NOMO-1 treated with dmso at 0.1 percent for 144 hours (cell line): Measurements from ENCODE around the gene ADAT3.

Experiments
- DNase-seq: peaks from one replicate; lab custom pipeline; 2025; ENCODE audit not compliant: unreplicated experiment; lab: John Stamatoyannopoulos, UW

The ADAT3 gene

DNA sequence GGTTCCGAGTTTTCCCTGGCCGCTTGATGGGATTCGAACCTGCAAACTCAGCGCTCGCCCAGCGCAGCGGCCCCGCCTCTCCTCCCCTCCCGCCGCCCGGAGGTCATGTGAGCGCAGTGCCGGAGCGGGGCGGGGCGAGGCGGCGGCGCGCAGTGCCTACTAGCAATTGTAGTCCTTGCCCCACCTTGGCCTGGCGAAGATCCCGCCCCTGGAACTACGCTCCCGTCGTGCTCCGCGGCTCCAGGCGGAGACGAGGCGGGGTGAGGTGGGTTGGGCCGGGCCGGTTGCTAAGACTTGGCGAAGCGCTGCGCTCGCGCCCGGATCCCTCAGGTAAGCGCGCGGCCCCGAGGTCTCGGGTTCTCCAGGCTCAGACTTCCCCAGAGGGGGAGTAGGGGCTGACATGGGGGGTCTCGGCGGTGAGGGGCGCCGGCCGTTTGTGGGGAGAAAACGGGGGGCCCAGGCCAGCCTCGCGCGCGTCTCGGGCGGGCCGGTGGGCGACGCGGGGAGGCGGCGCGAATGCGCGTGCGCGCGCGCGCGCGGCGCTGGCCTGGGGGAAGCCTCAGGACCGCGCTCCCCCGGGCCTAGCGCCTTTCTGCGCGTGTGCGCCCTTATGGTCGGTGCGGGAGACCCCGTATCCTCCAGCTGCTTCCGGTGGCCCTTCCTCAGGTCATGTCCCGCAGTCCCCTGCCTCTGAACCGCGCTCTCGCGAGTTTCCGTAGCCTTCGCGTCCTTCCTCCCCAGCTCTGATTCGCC lies at the start of gene ADAT3, which contains the start of gene SCAMP4:
Gene ADAT3, plus strand, starts transcription at position 290 of the 753 bp plus-strand sequence. CDS start 6,649 bp downstream, outside the sequence.
Gene SCAMP4, plus strand, starts transcription at position 290 of the 753 bp plus-strand sequence. CDS start 9,621 bp downstream, outside the sequence.
- peak; percentile 98 for DNase-seq

DNA sequence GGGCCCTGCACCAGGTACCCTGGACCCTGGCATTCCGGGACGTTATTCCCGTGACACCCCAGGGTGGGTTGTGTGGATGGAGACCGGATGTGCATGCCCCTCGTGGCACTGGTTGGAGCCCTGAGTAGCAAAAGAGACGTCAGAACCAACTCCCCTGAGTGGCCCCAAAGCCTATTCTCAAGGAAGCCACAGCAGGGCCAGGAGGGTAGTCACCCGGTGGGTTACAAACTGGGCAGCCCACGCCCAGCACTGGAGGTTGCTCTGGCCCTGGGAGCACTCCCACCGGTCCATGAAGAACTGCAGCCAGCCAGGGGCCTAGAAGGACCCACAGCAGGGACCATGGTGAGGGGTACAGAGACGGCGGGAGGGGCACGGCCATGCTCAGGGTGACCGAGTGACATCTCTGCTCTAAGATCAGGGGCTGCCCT lies 49.4 kb upstream of the ADAT3 start:
- no peak for DNase-seq

GRCh38 chr19:1856345-1856697 lies 48.9 kb upstream of the ADAT3 start:
- no peak for DNase-seq

DNA sequence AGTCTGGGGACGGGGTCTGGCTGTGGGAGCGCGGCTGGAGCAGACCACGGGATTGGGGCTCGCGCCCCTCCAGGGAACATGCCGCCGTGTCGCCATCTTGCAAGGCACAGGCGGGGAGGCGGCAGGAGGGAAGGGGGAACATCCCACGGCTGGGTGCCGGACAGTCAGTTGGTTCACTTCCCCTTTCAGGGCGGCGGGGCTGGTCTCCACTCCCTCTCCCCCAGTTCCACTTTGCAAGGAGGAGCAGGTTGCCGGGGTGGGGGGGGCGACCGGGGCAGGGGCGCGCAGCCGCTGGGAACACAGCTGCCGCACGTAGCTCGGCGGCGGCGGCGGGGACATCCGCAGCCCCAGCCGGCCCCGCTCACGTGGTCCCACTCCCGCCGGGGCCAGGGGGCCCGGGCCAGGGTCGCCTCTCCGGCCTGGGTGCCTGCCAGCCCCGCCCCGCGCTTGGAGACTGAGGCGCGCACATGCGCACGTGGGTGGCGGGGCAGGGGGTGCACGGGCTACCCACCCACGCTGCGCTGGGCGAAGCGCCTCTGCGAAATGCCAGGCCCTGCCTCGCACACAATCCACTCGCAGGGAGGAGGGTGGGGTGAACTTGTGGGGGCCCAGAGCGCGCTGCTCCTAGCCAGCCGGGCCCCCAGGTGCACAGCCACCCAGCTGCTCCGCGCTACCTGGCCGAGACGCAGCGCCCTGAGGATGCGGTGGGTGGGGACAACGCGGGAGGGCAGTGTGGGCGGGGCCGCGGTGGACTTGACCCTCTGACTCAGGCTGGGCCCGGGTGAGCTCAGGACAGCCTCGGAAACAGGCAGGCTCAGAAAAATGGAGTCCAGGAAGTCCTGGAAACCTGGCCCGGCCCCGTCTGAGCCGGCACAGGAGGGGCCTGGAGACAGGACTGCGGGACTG lies 48.2 kb upstream of the ADAT3 start:
- DNase-seq: peak; percentile 88

- DNase-seq: no peak
Observed at GRCh38 chr19:1857648-1858326, 47.4 kb upstream of the ADAT3 start.

GRCh38 chr19:1858412-1859081 lies 46.7 kb upstream of the ADAT3 start:
- no peak for DNase-seq

DNA sequence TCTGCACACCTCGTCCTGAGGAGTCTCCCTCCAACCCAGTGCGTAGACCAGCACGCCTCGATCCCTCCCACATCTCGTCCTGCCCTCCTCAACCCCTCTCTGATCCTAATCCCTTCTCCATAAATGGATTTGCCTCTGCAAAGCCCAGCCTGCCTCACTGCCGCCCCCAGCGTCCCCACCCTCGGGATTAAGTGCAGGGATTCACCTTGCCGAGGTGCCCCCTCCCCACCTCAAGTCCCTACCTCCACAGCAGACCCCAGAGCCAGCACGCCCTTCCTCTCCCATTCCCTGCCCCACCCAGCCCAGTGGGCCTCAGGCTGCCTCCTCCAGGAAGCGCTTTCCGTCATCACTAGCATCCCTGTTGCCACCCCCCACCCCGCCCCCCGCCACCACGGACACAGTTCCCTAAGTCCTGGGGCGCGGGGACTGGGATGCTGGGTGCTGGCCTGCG lies 45.8 kb upstream of the ADAT3 start:
- no peak for DNase-seq

DNA sequence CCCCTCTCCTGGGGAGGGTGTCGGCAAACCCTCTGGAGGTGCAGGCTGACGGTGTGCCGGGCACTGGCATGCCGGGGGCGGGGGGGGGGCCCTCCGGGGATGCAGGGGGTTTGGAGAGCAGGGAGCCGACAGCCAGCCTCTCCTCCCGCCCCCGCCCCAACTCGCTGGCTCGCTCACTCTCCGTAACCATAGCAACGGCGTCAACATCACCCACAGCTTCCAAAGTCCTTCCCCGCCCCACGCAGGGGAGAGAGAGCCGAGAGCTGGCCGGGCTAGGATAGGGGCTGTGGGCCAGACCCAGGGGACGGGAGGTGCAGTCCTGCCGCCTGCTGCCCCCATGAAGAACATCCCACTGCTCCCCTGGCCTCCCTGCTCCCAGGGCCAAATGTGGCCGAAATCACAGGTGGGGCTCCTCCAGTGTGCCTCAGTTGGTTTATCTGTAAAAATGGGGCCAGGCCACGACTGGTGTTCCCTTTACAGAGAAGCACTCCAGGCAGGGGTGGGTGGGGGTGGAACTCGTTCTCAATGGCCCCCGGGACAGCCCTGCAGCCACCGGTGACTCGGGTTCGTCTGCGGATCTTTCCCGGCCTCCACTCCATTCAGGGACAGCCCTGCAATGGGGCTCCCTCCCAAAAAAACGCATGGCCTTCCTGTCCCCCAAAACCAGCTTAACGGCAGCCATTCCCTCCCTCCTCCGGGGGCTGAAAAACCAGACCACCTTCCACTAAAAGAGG lies 45.0 kb upstream of the ADAT3 start:
- DNase-seq: no peak

- no peak for DNase-seq
Observed at GRCh38 chr19:1860821-1861598, 44.2 kb upstream of the ADAT3 start.

DNA sequence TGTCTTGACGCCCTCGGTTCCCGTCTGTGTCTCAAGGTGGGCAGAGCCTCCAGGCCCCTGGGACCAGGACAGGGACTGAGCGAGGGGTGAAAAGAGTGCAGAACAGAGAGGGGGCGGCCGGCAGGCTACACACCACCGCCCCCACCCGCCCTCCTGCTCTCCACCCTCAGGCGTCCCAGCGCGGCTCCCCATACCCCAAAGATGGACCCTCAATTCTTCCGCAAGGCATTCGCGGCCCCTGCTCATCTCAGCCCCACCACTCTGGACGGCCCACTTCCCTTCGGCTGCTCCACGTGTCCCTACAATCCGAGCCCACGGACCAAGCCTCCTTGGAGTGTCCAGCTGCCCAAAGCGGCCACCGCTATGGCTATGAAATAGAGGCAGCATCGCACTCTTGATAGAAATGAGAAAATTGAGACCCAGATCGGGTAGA lies 43.6 kb upstream of the ADAT3 start:
- no peak for DNase-seq

DNA sequence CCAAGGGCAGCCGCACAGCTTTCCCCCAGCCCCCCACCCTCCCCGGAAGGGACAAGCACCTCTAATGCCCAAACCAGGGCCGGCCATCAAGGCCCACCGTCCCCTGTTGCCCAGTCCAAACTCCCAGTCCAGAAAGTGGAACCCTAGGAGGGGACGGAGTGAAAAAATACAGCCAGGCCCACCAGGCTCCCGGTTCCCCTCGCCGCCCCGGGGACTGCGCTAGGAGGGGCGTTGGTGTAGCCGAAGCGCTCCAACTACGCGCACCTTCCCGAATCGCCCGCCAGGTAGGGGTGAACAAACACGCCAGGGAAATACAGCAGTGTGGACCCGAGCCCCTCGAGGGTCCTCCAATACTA lies 43.2 kb upstream of the ADAT3 start:
- DNase-seq: no peak

GRCh38 chr19:1862424-1863327 lies 42.5 kb upstream of the ADAT3 start:
- no peak for DNase-seq

GRCh38 chr19:1863328-1863637 lies 41.9 kb upstream of the ADAT3 start, which contains the start of gene KLF16:
Gene KLF16, minus strand, starts transcription at chr19:1863579. Its CDS starts 82 bp downstream, at chr19:1863497.
- no peak for DNase-seq

DNA sequence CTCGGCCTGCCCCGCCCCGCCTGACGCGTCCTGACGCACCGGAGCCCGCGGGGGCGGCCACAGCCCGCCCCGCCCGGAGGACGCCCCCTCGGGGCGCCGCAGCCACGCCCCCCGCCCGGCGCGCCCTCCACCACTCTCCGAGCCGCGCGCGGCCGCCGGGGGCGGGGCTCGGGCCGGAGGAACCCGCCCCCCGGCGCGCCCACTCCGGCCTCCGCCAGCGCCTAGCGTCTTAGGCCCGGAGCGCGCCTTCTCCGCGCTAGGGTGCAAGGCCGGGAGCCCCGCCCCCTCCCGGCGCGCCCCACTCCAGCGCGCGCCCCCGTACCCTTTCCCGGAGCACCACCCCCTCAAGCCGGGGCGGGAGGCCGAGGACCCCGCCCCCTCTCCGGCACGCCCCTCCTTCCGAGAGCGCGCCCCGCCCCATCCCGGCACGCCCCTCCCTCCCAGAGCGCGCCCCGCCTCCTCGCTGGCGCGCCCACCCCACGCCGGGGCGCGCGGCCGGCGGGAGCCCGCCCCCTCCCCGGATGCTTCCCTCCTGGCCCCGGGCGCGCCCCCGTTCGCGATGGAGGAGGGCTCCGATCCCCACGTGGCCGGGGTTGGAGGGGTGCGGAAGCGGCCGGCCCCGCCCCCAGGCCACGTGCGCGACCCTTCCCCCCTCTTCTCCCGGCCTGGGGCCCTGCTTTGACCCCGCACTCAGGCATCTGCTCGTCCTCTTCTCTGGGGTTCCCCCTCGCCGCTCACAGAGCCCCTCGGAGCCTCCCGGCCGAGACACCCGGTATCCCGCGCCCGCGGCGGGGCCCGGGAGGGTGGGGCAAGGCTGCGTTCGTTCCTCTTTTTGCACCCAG lies 41.3 kb upstream of the ADAT3 start:
- DNase-seq: peak; percentile 87

GRCh38 chr19:1864480-1865171 lies 40.6 kb upstream of the ADAT3 start:
- peak; percentile 46 for DNase-seq

DNA sequence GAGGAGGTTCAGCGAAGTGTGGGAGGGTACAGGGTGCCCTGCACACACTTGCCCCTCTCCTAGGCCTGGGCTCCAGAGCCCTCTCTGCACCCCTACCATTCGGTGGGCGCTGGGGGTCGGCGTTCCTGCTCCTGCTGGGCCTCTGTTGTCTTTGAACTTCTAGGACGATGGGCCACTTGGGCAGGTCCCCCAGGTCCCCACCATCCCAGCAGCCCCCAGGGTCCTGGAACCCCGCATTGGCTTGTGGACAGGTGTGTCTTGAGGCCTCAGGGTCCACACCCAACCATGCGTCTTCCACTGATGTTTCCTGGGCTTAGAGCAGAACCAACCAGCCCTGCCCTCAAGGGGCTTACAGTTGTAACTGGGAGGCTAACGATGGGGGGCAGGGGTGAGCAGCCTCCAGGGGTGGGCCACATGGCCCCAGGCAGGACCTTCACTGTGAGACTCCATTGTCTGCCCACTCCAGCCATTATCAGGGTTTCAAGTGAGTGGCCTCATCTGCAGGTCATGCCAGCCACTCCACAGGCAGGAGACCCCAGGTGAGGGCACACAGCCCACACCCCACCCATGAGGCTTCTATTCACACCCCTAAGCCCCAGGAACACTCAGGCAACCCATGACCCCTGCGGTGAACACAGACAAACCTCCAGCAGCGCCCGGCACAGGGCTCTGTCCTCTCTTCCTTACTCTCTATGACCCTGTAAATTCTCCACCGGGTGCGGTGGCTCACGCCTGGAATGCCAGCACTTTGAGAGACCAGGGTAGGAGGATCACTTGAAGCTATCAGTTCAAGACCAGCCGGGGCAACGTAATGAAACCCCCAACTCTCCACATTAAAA lies 39.8 kb upstream of the ADAT3 start:
- DNase-seq: no peak
